Activated CD4-positive, alpha-beta T cell treated with anti-CD3 and anti-CD28 coated beads, Interleukin-2, amount 10 ng/mL, durations not matched to agents 24 days and 14 days (primary cell): ENCODE results near the gene FRMD4A. TPM values are rescaled to one million over a fixed set of nuclear protein-coding genes. Genes with fewer than 3 reads are reported as not detected.

Experiments
- DNase-seq: peaks from one replicate; pipeline ENCODE4 v3.0.0; 2022
- H3K27ac Mint-ChIP-seq: one replicate; pipeline ENCODE4 v1.8.0; 2022; ENCODE audit warnings: mild to moderate bottlenecking, mixed read lengths
- H3K27me3 Mint-ChIP-seq: one replicate; pipeline ENCODE4 v1.8.0; 2022; ENCODE audit warnings: mixed read lengths
- H3K36me3 Mint-ChIP-seq: one replicate; pipeline ENCODE4 v1.8.0; 2022; ENCODE audit warnings: low read depth, mild to moderate bottlenecking, mixed read lengths
- H3K4me1 Mint-ChIP-seq: one replicate; pipeline ENCODE4 v1.8.0; 2021; ENCODE audit warnings: mixed read lengths
- H3K4me3 Mint-ChIP-seq: one replicate; pipeline ENCODE4 v1.8.0; 2022; ENCODE audit warnings: mild to moderate bottlenecking, moderate library complexity, mixed read lengths
- H3K9me3 Mint-ChIP-seq: one replicate; pipeline ENCODE4 v1.8.0; 2021; ENCODE audit warnings: mixed read lengths
- intact Hi-C: fragments of 100-400 bp; cut with micrococcal nuclease; formaldehyde crosslinking; loops from one replicate; pipeline ENCODE4 v1.15.1; 2023
- total RNA-seq: library from RNA; stranded (reverse); gene quantifications from 2 replicates; pipeline ENCODE4 v1.2.3, GENCODE V29; 2022

Gene FRMD4A
- 0.45 and 0.98 TPM in 2 replicates for total RNA-seq

DNA sequence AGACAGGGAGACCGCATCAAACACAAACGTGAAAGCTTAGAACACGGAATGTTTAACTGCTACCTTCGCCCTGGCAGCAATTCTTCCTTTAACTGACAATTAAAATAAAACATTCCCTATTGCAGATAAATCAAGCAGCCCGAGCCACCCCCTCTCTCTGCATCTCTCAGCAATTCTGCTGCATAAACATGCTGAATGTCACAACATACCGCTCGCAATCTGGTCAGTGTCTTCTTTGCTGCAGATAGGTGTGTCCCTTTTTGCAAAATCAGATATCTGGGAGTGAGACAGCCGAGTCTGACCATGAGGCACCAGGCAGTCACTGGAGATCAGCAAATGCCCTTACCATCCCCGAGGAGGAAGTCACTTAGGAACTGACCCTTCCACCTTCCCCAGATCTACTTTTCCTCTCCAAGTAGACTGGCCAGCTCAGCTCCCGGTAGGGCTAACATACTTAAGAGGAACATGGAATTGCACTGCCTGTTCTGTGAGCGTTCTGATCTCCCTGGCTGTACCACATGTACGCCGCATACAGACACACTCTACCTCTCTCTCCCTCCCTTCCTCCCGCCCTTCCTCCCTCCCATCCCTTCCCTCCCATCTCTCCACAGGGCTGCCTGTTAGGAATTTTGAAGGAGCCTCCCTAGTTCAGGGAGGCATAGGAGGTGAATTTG, at the start of gene FRMD4A:
Gene FRMD4A (minus strand): TSS at position 537 of the 674 bp plus-strand sequence.
- H3K27ac Mint-ChIP-seq, result no peak within 1 kb of the TSS
- H3K27me3 Mint-ChIP-seq, result peaks cover 34% of the 10 kb centered on the region
- no peaks in the 10 kb centered on the region for H3K36me3 Mint-ChIP-seq
- DNase-seq, result no peak
- H3K9me3 Mint-ChIP-seq, result no peaks in the 10 kb centered on the region
- H3K4me3 Mint-ChIP-seq, result no peak within 1 kb of the TSS
- intact Hi-C loops, result no loop called here
- no peaks in the 10 kb centered on the region for H3K4me1 Mint-ChIP-seq

DNA sequence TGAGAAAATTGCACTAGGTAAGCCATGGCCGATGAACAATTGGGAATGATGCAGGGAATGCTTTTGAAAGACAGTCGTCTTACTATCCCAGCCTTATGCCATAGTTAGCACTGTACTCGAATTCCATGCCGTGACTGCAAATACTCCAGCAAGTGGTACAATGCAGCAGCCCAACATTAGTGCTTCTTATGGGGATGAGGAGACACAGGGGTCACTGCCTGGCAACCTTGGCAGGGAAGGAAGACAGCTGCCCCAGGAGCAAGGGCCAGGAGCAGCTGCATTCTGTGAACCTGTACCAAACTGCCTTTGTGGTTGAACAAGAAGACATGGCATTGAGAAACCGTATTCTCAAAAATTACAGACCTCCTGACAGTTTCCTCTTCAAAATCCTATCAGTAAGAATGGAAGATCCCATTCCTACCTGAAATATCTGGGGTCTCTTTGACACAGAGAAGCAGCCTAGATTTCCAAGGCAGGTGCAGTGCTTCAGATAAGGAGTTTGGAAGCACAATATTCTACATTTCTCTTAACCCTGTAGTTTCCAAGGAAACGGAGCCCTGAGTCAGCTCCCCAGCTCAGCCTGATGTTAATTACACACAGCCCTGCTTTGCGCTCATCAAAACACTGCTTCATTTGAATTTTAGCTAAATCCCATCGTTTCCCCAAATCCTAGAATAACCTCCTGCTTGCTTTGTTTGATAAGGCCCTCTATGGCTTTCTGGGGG, 49.0 kb upstream of the FRMD4A start:
- H3K4me3 Mint-ChIP-seq, result no peak overlapping the region
- H3K9me3 Mint-ChIP-seq, result no peaks in the 10 kb centered on the region
- no peaks in the 10 kb centered on the region for H3K36me3 Mint-ChIP-seq
- H3K4me1 Mint-ChIP-seq, result peaks cover 15% of the 10 kb centered on the region
- no peak overlapping the region for H3K27ac Mint-ChIP-seq
- no peak for DNase-seq
- intact Hi-C loops, result loop anchor here (10.0 kb wide), 2 partner anchors 195 to 275 kb away; no protein-coding TSS in a partner anchor
- H3K27me3 Mint-ChIP-seq, result peaks cover 26% of the 10 kb centered on the region

DNA sequence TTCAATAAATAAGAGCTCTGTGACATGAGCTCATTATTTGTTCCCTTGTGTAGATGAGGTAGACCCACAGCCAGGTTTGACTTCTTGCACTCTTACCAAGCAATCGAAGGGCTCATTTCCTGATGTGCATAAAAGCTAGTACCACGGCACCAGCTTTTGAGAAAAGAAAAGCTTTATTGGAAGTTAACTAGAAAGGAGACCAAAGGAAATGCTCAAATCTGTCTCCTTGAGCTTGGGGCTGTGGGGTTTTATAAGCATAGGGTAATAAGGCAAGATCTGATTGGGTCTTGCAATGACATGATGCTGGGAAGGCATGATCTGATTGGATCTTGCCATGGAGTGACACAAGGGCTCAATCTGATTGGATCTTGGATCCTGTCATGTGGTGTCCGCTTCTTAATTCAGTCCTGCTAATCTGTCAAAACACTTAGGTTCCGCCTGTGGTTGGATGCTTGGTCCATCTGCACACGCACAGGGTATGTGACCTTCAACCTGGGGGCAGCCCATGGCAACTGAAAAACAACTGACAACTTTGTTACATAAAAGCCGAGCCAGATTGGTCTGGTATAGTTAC, 47.8 kb upstream of the FRMD4A start:
- peaks cover 27% of the 10 kb centered on the region for H3K27me3 Mint-ChIP-seq
- H3K9me3 Mint-ChIP-seq, result no peaks in the 10 kb centered on the region
- intact Hi-C loops, result no loop called here
- no peak overlapping the region for H3K27ac Mint-ChIP-seq
- H3K4me1 Mint-ChIP-seq, result peaks cover 11% of the 10 kb centered on the region
- H3K4me3 Mint-ChIP-seq, result no peak overlapping the region
- no peaks in the 10 kb centered on the region for H3K36me3 Mint-ChIP-seq
- no peak for DNase-seq

DNA sequence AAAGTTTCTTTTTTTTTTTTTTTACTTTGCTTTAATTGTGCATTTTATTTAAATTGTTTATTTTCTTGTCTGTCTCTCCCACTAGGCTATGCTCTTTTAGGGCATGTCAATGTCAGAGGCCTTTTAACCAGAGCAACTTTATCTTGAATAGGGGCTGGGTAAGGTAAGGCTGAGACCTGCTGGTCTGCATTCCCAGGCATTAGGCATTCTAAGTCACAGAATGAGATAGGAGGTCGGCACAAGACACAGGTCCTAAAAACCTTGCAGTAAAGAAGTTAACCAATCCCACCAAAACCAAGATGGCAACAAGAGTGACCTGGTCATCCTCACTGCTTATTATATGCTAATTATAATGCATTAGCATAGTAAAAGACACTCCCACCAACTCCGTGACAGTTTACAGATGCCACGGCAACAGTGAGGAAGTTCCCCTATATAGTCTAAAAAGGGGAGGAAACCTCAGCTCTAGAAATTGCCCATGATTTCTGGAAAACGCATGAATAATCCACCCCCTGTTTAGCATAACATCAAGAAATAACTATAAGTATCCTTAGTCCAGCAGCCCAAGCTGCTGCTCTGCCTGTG, 47.0 kb upstream of the FRMD4A start:
- Mint-ChIP-seq H3K9me3 (no peaks in the 10 kb centered on the region), H3K27me3 (peaks cover 30% of the 10 kb centered on the region), H3K4me3 (no peak overlapping the region), H3K36me3 (no peaks in the 10 kb centered on the region), H3K4me1 (peaks cover 11% of the 10 kb centered on the region), H3K27ac (no peak overlapping the region)
- DNase-seq, result no peak
- intact Hi-C loops, result no loop called here

DNA sequence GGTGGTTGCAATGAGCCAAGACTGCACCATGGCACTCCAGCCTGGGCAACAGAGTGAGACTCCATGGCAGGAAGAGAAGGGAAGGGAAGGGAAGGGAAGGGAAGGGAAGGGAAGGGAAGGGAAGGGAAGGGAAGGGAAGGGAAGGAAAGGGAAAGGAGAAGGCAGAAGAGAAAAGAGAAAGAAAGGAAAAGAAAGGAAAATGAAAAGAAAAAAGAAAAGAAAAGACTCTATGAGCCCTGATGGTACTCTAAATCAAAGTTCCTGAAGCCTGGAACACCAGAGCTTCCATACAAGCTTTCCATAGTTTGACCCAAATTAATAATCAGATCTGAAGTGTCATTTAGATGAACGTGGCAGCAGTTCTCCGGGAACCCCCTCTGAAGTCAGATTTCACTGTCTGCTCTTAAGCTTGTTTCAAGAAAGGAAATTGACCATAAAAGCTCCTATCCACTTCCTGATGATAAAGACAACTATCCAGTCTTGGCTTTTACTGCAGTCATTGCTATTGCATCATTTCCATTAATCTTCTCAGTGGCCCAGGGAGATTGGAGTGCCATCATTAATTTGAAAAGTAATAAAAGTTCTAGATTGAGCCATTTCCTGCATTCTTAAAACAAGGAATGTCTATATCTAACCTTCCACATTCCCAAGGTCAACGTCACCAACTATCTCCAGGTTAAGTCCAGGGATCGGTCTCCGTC, 44.2 kb upstream of the FRMD4A start:
- intact Hi-C loops, result no loop called here
- Mint-ChIP-seq H3K9me3 (no peaks in the 10 kb centered on the region), H3K4me3 (no peak overlapping the region), H3K4me1 (no peaks in the 10 kb centered on the region), H3K27ac (no peak overlapping the region), H3K36me3 (no peaks in the 10 kb centered on the region), H3K27me3 (peaks cover 27% of the 10 kb centered on the region)
- DNase-seq, result no peak

DNA sequence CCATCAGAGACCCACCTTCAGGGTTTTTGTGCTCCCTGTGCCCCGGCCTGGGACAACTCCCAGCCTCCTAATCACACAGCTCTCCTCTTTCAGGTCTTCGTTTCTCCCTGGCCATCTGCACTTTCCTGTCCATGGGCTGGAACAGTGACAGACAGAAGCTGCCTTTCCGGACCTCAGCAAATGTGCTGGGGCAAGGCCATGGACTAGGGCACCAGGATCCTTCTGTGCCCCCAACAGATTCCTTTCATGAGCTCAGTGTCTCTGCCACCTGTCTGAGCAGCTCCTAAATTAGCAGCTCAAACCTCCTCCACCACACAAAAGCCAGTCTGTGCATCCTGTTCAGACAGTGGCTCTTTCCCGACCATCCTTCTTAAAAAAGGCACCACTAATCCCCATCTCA, 41.9 kb upstream of the FRMD4A start:
- H3K27ac Mint-ChIP-seq, result no peak overlapping the region
- H3K9me3 Mint-ChIP-seq, result no peaks in the 10 kb centered on the region
- intact Hi-C loops, result no loop called here
- no peak for DNase-seq
- peaks cover 26% of the 10 kb centered on the region for H3K27me3 Mint-ChIP-seq
- H3K4me3 Mint-ChIP-seq, result no peak overlapping the region
- no peaks in the 10 kb centered on the region for H3K36me3 Mint-ChIP-seq
- H3K4me1 Mint-ChIP-seq, result no peaks in the 10 kb centered on the region

DNA sequence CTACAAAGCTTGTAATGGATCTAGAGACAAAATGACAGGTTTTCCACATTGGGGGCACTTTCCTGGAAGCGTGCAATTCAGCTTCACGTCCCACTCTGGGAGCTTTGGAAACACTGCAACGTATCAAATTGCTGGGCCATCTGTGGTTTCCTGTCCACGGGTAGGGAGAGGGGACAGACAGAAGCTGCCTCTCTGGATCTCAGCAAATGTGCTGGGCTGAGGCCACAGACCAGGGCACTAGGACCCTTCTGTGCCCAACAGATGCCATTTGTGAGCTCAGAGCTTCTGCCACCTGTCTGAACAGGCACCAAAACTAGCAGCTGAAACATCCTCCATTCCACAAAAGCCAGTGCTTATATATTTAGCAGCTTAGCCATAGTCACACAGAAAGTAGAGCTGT, 40.9 kb upstream of the FRMD4A start:
- intact Hi-C loops, result no loop called here
- H3K27ac Mint-ChIP-seq, result no peak overlapping the region
- H3K4me1 Mint-ChIP-seq, result no peaks in the 10 kb centered on the region
- H3K27me3 Mint-ChIP-seq, result peaks cover 23% of the 10 kb centered on the region
- no peak for DNase-seq
- no peak overlapping the region for H3K4me3 Mint-ChIP-seq
- no peaks in the 10 kb centered on the region for H3K9me3 Mint-ChIP-seq
- H3K36me3 Mint-ChIP-seq, result no peaks in the 10 kb centered on the region

DNA sequence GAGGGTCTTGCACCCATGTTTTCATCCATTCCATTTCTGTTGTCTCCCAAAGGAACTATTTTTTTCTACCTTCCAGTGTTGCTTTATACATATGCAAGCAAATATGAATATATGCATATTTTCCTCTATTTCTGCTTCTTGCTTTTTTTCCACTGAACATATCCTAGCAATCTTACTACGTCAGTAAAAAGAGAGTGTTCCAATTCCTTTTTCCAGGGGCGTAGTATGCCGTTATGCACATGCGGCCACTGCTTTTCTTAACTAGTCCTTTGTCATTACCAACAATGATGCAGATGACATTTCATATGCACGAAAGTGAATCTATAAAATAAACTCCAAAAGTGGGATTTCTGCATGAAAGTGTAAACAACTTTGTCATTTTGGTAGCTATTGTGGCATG, 40.2 kb upstream of the FRMD4A start:
- Mint-ChIP-seq H3K9me3 (no peaks in the 10 kb centered on the region), H3K36me3 (no peaks in the 10 kb centered on the region), H3K27ac (no peak overlapping the region), H3K4me1 (no peaks in the 10 kb centered on the region), H3K4me3 (no peak overlapping the region), H3K27me3 (peaks cover 19% of the 10 kb centered on the region)
- no peak for DNase-seq
- intact Hi-C loops, result no loop called here

DNA sequence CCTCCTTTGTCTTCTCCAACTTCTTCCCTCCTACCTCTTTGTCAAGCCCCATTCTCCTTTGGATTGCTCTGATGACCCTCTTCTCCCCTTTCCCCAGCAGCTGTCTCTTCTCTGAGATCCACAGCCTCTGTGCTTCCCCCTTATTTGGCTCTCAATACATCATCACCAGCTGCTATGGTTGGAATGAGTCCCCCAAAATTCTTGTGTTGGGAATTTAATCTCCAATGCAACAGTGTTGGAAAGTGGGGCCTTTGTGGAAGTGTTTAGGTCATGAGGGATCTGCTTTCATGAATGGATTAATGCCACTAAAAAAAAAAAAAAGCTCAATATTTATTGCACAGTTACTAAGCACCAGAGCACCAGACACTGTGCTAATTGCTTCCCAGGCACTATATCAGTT, 39.2 kb upstream of the FRMD4A start:
- peaks cover 18% of the 10 kb centered on the region for H3K27me3 Mint-ChIP-seq
- H3K4me3 Mint-ChIP-seq, result no peak overlapping the region
- intact Hi-C loops, result no loop called here
- H3K27ac Mint-ChIP-seq, result no peak overlapping the region
- H3K9me3 Mint-ChIP-seq, result no peaks in the 10 kb centered on the region
- no peak for DNase-seq
- no peaks in the 10 kb centered on the region for H3K36me3 Mint-ChIP-seq
- no peaks in the 10 kb centered on the region for H3K4me1 Mint-ChIP-seq

DNA sequence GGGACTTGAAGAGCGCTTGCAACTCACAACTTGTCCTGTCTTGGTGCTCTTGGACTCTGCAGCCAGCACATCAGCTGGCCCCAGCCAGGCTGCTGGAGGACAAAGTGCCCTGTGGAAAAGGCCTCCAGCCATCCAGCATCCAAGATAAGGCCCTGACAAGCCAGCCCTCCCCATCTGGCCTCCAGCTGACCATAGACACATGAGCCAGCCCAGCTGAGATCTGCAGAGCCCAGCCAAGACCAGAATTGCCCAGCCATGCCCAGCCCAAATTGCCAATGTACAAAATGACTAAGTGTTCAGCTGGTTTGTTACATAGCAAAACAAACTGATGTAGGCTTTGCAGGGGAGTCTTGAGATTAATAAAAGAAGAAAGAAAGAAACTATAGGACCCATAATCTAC, 36.0 kb upstream of the FRMD4A start:
- H3K4me1 Mint-ChIP-seq, result no peaks in the 10 kb centered on the region
- DNase-seq, result no peak
- no peak overlapping the region for H3K27ac Mint-ChIP-seq
- intact Hi-C loops, result no loop called here
- H3K27me3 Mint-ChIP-seq, result peaks cover 11% of the 10 kb centered on the region
- no peaks in the 10 kb centered on the region for H3K36me3 Mint-ChIP-seq
- H3K4me3 Mint-ChIP-seq, result no peak overlapping the region
- H3K9me3 Mint-ChIP-seq, result no peaks in the 10 kb centered on the region

DNA sequence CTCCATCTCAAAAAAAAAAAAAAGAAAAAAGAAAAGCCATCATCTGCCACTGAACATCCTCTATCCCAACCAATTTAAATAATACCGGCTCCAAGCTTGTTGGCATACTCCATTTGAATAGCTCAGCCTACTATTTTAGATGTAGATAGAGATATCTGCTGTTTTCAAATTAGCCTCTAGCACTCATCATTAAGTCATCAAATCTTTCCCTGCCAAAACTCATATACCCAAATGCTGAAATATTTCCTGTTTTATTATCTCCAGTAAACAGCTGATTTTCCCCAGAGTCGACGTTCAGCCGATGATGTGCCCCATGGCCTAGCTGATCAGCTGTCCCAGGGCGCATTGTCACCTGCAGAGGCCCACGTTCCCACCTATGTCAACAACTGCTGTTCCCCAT, 34.5 kb upstream of the FRMD4A start:
- Mint-ChIP-seq H3K36me3 (no peaks in the 10 kb centered on the region), H3K27me3 (peaks cover 11% of the 10 kb centered on the region), H3K4me1 (no peaks in the 10 kb centered on the region), H3K9me3 (no peaks in the 10 kb centered on the region), H3K4me3 (no peak overlapping the region), H3K27ac (no peak overlapping the region)
- no peak for DNase-seq
- intact Hi-C loops, result no loop called here

DNA sequence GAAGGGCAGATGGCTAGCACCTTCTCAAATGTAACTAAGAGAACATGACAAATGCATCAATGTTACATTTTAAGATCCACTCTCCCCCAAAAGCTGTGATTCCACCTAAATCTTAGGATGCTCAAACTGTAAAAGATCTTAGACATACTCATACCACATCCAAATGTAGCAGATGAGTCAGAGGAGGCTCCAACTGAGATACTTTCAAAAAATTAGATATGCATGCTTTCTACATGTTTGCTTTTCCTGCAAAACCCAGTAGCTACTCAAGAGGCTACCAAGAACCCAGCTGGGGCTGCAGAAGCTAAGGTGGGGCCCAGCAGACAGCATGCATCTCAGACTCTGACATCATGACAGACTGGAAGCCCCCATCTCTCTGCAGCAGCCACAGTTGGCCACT, 31.4 kb upstream of the FRMD4A start:
- Mint-ChIP-seq H3K36me3 (no peaks in the 10 kb centered on the region), H3K27ac (no peak overlapping the region)

DNA sequence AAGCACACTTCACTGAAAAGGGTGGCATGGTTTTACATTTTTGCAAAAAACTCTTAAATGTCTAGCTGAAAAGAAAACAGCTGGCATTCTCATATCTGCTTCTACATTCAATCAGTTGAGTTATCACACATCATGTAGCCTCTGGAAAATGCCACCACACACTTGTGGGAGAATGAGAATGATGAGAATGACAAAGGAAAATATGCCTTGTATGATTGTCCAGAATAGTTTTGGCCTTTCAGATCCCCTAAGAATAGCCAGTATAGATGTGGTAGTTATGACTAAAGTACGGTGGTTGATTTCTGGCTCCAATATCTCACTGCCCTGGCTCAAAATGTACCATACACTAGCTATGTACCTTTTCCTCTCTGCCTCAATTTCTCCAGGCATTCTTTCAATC, 30.2 kb upstream of the FRMD4A start:
- Mint-ChIP-seq H3K9me3 (no peaks in the 10 kb centered on the region), H3K27me3 (peaks cover 4% of the 10 kb centered on the region), H3K27ac (no peak overlapping the region), H3K4me3 (no peak overlapping the region), H3K4me1 (no peaks in the 10 kb centered on the region), H3K36me3 (no peaks in the 10 kb centered on the region)
- intact Hi-C loops, result no loop called here
- no peak for DNase-seq

More for the DNA sequence above, 31.4 kb upstream of the FRMD4A start:
- Mint-ChIP-seq H3K27me3 (peaks cover 4% of the 10 kb centered on the region), H3K4me3 (no peak overlapping the region), H3K4me1 (no peaks in the 10 kb centered on the region), H3K9me3 (no peaks in the 10 kb centered on the region)
- intact Hi-C loops, result no loop called here
- DNase-seq, result no peak

DNA sequence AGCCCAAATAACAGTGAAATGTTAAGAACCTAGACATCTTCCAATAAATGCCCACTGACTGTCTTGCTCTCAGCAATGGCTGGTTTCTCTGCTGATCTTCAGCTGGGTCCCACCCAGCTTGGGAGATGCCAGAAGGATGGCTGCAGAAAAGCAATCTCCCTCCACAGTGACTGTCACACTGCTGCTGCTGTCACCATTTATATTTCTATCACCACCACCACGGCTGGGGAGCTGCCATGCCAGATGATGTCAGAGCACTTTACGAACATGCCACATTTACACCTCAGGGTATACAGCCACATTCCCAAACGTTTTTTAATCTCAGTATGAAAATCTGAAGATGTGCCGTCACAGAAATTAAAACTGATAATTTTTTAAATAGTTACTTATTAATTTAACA, 29.8 kb upstream of the FRMD4A start:
- Mint-ChIP-seq H3K9me3 (no peaks in the 10 kb centered on the region), H3K27me3 (peaks cover 4% of the 10 kb centered on the region), H3K4me1 (no peaks in the 10 kb centered on the region), H3K27ac (no peak overlapping the region), H3K36me3 (no peaks in the 10 kb centered on the region), H3K4me3 (no peak overlapping the region)
- no peak for DNase-seq
- intact Hi-C loops, result no loop called here
